Measurements from ENCODE around the gene RSPH4A. TPM values are rescaled to one million over a fixed set of nuclear protein-coding genes. Genes with fewer than 3 reads are reported as not detected.

Gene RSPH4A
- total RNA-seq, 4 donors from 2014 or later = 0.51 to 15.9 (median 5.4) TPM

- TF ChIP-seq, protein P1, sequence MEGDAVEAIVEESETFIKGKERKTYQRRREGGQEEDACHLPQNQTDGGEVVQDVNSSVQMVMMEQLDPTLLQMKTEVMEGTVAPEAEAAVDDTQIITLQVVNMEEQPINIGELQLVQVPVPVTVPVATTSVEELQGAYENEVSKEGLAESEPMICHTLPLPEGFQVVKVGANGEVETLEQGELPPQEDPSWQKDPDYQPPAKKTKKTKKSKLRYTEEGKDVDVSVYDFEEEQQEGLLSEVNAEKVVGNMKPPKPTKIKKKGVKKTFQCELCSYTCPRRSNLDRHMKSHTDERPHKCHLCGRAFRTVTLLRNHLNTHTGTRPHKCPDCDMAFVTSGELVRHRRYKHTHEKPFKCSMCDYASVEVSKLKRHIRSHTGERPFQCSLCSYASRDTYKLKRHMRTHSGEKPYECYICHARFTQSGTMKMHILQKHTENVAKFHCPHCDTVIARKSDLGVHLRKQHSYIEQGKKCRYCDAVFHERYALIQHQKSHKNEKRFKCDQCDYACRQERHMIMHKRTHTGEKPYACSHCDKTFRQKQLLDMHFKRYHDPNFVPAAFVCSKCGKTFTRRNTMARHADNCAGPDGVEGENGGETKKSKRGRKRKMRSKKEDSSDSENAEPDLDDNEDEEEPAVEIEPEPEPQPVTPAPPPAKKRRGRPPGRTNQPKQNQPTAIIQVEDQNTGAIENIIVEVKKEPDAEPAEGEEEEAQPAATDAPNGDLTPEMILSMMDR (IDR thresholded peaks at IDR 0.05) = no peak
- TF ChIP-seq POLR2A (IDR thresholded peaks at IDR 0.05) = no peak
- H3K4me1 ChIP-seq = no peaks in the 10 kb centered on the region
- no peak overlapping the region for H3K27ac ChIP-seq
- H3K9me3 ChIP-seq = no peaks in the 10 kb centered on the region
- intact Hi-C loops (cut with DNase I; ENCODE audit: low total_unique reads) = no loop called here
- no peaks in the 10 kb centered on the region for H3K36me3 ChIP-seq
- DNase-seq = no peak
- H3K4me3 ChIP-seq = no peak overlapping the region
- no peaks in the 10 kb centered on the region for H3K27me3 ChIP-seq
These were observed 10.3 kb upstream of the RSPH4A start for GRCh38 chr6:116605935-116606334.

DNA sequence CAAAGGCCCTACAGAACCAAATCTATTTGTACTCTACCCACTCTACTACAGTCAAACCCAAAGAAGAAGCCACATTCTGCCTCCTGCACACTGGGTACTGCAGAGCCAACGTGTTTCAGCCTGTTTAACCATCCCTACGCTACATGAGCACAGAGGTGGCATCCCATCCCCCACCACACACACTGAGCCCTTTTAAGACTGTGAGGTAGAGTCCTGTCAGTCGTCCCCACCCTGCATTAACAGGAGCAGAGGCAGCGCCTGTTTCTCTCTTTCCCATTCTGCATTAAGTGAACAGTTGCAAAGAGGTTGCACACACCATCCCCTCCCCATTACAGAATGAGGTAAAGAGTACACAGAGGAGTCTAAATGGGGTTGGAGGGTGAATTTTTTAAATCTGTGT is 5.2 kb upstream of the RSPH4A start:
- H3K4me1 ChIP-seq = no peaks in the 10 kb centered on the region
- no peaks in the 10 kb centered on the region for H3K36me3 ChIP-seq
- no peaks in the 10 kb centered on the region for H3K27me3 ChIP-seq
- no peak overlapping the region for H3K27ac ChIP-seq
- no peak for DNase-seq
- no peaks in the 10 kb centered on the region for H3K9me3 ChIP-seq
- TF ChIP-seq, protein P1 (IDR thresholded peaks at IDR 0.05) = no peak
- no peak for TF ChIP-seq POLR2A (IDR thresholded peaks at IDR 0.05)
- H3K4me3 ChIP-seq = no peak overlapping the region
- intact Hi-C loops (cut with DNase I; ENCODE audit: low total_unique reads) = no loop called here

DNA sequence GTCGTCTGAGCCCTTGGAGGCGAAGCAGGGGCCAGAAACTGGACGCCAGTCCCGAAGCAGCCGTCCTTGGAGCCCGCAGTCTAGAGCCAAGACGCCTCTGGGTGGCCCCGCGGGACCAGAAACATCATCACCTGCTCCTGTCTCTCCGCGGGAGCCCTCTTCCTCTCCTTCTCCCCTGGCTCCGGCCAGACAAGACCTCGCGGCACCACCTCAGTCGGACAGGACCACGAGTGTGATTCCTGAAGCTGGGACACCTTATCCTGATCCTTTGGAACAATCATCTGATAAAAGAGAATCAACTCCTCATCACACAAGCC is 416 bp downstream of the RSPH4A start:
- no peaks in the 10 kb centered on the region for H3K36me3 ChIP-seq
- no peaks in the 10 kb centered on the region for H3K27me3 ChIP-seq
- H3K27ac ChIP-seq = peak overlapping the region in 1 of 2 donors; percentile 44
- H3K4me1 ChIP-seq = no peaks in the 10 kb centered on the region
- no peak for TF ChIP-seq POLR2A (IDR thresholded peaks at IDR 0.05)
- TF ChIP-seq, protein P1 (IDR thresholded peaks at IDR 0.05) = no peak
- H3K9me3 ChIP-seq = no peaks in the 10 kb centered on the region
- no peak for DNase-seq
- intact Hi-C loops (cut with DNase I; ENCODE audit: low total_unique reads) = no loop called here
- peak overlapping the region; percentile 44 to 48 for H3K4me3 ChIP-seq

DNA sequence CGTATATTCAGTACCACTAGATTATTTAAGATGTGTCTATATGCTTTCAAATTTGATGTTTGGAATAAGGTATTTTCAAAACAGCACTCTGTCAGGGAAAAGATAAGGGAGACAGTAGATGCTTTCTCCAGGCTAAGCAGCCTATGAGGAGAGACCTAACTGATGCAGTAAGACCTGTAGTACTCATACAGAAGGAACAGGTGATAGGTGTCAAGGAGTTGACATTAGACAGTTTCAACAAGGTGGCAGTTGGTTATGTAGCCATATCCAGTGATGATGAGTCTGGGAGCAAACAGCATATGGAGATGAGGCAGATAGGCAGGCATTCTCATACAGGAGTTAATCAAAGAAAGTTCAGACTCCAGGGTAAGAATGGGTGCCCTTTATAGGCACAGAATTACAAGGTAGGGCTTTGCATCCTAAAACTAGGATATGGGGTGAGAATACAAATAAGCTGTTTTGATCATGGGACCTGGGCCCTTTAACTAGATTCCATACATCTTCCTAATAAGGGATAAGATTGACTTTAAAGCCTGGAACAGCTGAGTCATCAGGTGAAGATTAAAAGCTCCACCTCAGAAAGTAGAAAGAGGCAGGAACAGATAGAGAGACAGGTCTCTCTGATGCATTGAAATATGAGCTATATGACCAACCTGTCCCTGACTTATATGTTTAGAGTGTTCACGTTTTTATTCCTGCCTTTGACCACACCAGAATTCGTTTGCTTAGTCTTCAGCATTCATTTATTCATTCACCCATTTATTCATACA is 7.9 kb downstream of the RSPH4A start:
- no peak for DNase-seq
- no peaks in the 10 kb centered on the region for H3K27me3 ChIP-seq
- H3K27ac ChIP-seq = no peak overlapping the region
- intact Hi-C loops (cut with DNase I; ENCODE audit: low total_unique reads) = no loop called here
- no peaks in the 10 kb centered on the region for H3K9me3 ChIP-seq
- TF ChIP-seq, protein P1 (IDR thresholded peaks at IDR 0.05) = no peak
- no peak for TF ChIP-seq POLR2A (IDR thresholded peaks at IDR 0.05)
- no peaks in the 10 kb centered on the region for H3K36me3 ChIP-seq
- no peaks in the 10 kb centered on the region for H3K4me1 ChIP-seq
- H3K4me3 ChIP-seq = no peak overlapping the region

DNA sequence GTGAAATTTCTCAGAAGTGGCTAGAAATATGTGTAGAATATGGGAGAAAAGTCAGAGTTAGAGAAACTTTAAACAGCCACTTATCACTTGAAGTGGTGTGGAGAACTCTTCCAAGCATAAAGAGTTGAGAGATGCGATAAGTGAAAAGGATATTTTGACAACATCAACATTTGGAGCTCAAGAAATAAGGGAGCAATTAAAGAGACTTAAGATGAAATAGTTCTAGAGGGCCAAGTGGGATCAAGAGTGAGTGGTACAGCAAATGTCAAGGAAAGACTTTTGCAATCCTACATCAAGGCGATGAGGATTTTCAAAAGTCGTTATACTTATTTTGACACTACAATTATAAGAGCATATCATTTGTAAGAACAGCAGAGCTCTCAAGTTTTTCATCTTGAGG is 9.6 kb downstream of the RSPH4A start:
- Histone ChIP-seq H3K27ac (no peak overlapping the region), H3K27me3 (no peaks in the 10 kb centered on the region), H3K36me3 (no peaks in the 10 kb centered on the region), H3K4me3 (no peak overlapping the region), H3K4me1 (no peaks in the 10 kb centered on the region), H3K9me3 (no peaks in the 10 kb centered on the region)
- no peak for DNase-seq
- intact Hi-C loops (cut with DNase I; ENCODE audit: low total_unique reads) = no loop called here
- TF ChIP-seq POLR2A (IDR thresholded peaks at IDR 0.05) = no peak
- TF ChIP-seq, protein P1 (IDR thresholded peaks at IDR 0.05) = no peak
